ENCODE data around the gene BAIAP2. TPM values are rescaled to one million over a fixed set of nuclear protein-coding genes. Genes with fewer than 3 reads are reported as not detected.
A peak's percentile ranks its signal among the peaks of the same experiment; 100 is the strongest.

Gene BAIAP2
- total and polyA plus RNA-seq, 5 experiments from 2014 or later: 2.2 to 11.7 (median 6.9) TPM

DNA sequence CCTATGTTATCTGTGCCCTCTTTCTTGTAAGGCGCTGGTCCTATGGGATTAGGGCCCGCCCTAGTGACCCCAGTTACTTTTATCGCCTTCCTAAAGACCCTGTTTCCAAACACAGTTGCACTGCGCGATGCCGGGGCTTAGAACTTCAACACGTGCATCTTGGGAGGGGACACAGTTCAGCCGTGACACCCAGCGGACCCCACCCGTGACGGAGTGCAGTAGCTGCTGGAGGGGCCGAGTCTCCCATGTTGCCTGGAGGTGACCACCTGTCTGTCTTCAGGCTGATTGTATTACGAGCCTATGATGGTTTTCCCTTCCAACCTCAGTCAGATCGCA is 9.4 kb downstream of the BAIAP2 start:
- peaks cover 7 to 18% (median 10%) of the 10 kb centered on the region in 4 donors for H3K4me1 Mint-ChIP-seq
- H3K27ac Mint-ChIP-seq: no peak overlapping the region
- no peaks in the 10 kb centered on the region for H3K9me3 Mint-ChIP-seq
- no peak overlapping the region for H3K4me3 Mint-ChIP-seq
- H3K36me3 Mint-ChIP-seq: no peaks in the 10 kb centered on the region
- POLR2A ChIA-PET: interaction anchor here (0.6 to 1.2 kb wide), 2 partner anchors 9 to 86 kb away, joined by 3 to 4 read pairs; partner anchors contain the start of gene BAIAP2
- DNase-seq (no peak), ATAC-seq (no peak)
- no peaks in the 10 kb centered on the region for H3K27me3 Mint-ChIP-seq

DNA sequence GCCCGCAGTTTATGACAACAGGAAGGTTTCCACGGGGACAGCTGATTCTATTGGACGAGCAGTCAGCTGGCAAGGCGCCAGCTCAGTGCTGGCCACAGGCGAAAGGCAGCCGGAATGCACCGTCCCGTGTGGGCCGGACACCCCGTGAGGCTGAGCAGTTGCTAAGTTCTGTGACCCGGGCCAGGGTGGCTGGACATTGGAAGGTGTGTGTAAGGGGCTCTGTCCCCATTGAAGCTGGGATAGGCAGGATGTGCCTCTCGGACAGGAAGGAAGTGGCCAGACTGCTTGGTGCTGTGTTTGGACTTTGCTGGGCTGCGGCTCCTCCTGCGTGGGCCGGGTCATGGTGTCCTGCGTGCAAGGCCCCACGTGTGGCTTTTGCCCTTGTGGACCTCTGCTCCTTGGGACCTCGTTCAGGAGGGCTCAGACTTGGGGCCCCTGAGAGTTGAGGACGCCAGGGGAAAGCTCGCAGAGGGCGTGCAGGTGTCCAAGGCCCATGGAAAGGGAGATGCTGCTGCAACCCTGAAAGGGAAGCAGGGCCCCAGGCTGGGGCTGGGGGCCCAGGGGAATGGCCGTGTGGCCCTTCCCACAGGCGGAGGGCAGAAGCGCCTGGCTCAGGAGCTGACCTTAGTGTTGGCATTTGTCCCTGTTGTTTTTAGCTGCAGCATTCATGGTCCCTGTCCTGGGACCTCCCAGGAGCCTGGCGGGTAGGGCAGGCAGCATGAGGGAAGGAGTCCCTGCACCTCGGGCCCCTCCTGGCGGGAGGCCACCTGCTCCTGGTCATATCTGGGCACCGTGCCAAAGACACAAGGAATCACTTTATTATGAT is 10.0 kb downstream of the BAIAP2 start:
- no peak for ATAC-seq
- H3K27me3 Mint-ChIP-seq: no peaks in the 10 kb centered on the region
- DNase-seq: no peak
- peaks cover 10 to 22% (median 13%) of the 10 kb centered on the region in 4 donors for H3K4me1 Mint-ChIP-seq
- H3K9me3 Mint-ChIP-seq: no peaks in the 10 kb centered on the region
- POLR2A ChIA-PET: interaction anchor here (0.6 to 1.2 kb wide), 2 partner anchors 9 to 87 kb away, joined by 3 to 4 read pairs; partner anchors contain the start of gene BAIAP2
- no peak overlapping the region for H3K27ac Mint-ChIP-seq
- no peaks in the 10 kb centered on the region for H3K36me3 Mint-ChIP-seq
- H3K4me3 Mint-ChIP-seq: no peak overlapping the region

GRCh38 chr17:81045590-81046095 is 10.7 kb downstream of the BAIAP2 start:
- peaks cover 11 to 22% (median 13%) of the 10 kb centered on the region in 4 donors for H3K4me1 Mint-ChIP-seq

GRCh38 chr17:81046132-81046769 is 11.3 kb downstream of the BAIAP2 start:
- DNase-seq (no peak), ATAC-seq (no peak)
- no peak overlapping the region for H3K27ac Mint-ChIP-seq
- H3K4me3 Mint-ChIP-seq: no peak overlapping the region
- POLR2A ChIA-PET: interaction anchor here (0.6 kb wide), 1 partner anchor 9 kb away, joined by 3 read pairs; no protein-coding TSS in a partner anchor
- no peaks in the 10 kb centered on the region for H3K9me3 Mint-ChIP-seq
- H3K4me1 Mint-ChIP-seq: peaks cover 13 to 21% (median 15%) of the 10 kb centered on the region in 4 donors
- no peaks in the 10 kb centered on the region for H3K27me3 Mint-ChIP-seq
- no peaks in the 10 kb centered on the region for H3K36me3 Mint-ChIP-seq

More at GRCh38 chr17:81045590-81046095, 10.7 kb downstream of the BAIAP2 start:
- Mint-ChIP-seq H3K27me3 (no peaks in the 10 kb centered on the region), H3K27ac (no peak overlapping the region), H3K4me3 (no peak overlapping the region), H3K9me3 (no peaks in the 10 kb centered on the region), H3K36me3 (no peaks in the 10 kb centered on the region)
- DNase-seq: no peak
- POLR2A ChIA-PET: interaction anchor here (0.6 to 1.2 kb wide), 2 partner anchors 8 to 10 kb away, joined by 3 to 4 read pairs; partner anchors contain the start of gene BAIAP2
- no peak for ATAC-seq

GRCh38 chr17:81046770-81047359 is 11.9 kb downstream of the BAIAP2 start:
- POLR2A ChIA-PET: no interaction called here
- H3K4me3 Mint-ChIP-seq: no peak overlapping the region
- H3K27ac Mint-ChIP-seq: no peak overlapping the region
- no peak for DNase-seq
- ATAC-seq: no peak
- peaks cover 13 to 19% (median 15%) of the 10 kb centered on the region in 4 donors for H3K4me1 Mint-ChIP-seq
- no peaks in the 10 kb centered on the region for H3K36me3 Mint-ChIP-seq
- H3K27me3 Mint-ChIP-seq: no peaks in the 10 kb centered on the region
- H3K9me3 Mint-ChIP-seq: no peaks in the 10 kb centered on the region

DNA sequence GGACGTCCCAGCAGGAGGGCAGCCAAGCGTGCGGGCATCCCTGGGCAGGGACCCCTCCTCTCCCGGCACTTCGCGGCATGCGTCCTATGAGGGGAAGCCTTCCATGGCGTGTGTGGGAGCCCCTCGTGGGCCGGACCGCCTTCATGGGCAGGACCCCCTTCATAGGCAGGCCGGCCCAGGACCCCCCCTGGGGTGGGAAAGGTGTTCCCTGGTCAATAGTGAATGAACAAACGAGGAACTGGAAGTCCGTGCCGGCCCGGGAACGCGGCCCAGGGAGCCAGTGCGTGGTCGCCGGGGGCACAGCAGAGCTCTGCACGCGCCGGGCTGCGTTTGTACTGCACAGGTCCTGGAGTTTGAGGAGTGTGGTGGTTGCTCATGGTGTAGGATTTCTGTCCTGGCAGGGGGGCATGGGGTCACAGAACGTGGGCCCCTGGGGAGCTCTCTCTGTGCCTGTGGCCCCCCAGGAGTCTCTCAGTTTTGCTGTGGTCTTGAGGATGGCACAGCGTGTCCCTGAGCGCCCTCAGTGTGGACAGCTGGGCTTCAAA is 13.9 kb downstream of the BAIAP2 start:
- Mint-ChIP-seq H3K4me3 (peak overlapping the region in 7 of 10 donors; percentile 40 to 85 (median 72)), H3K4me1 (peaks cover 12 to 19% (median 15%) of the 10 kb centered on the region in 4 donors), H3K27me3 (no peaks in the 10 kb centered on the region), H3K36me3 (no peaks in the 10 kb centered on the region), H3K27ac (peak overlapping the region in 3 of 10 donors; percentile 79 to 85 (median 82)), H3K9me3 (no peaks in the 10 kb centered on the region)
- ATAC-seq (no peak), DNase-seq (no peak)
- POLR2A ChIA-PET: no interaction called here

DNA sequence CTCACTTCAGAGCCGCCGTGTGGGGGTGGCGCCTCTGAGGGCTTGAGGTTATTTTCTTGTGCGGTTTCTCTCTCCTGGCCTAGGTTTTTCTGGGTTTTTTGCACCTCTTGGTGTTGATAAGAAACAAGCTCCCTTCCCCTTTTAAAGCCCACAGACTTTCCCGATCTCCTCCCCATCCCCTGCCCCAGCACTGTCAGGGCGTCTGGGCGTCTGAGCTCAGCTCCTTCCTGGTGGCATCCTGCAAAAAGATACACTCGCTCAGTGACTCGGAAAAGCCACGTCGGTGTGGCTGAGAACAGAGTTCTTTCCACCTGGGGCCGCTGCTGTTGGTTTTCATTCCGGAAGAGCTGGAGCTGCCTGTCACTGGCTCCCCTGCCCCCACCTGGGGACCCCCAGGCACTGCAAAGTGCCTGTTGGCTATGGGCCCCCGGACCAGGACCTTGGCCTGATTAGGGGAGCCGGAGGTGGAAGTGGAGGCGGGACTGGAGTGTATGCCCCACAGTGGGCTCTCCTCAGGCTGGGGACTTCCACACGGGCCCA is 14.5 kb downstream of the BAIAP2 start:
- POLR2A ChIA-PET: no interaction called here
- Mint-ChIP-seq H3K4me3 (peak overlapping the region; percentile 40 to 85 (median 72)), H3K36me3 (no peaks in the 10 kb centered on the region), H3K27me3 (no peaks in the 10 kb centered on the region), H3K9me3 (no peaks in the 10 kb centered on the region), H3K4me1 (peaks cover 12 to 18% (median 15%) of the 10 kb centered on the region in 4 donors), H3K27ac (peak overlapping the region in 8 of 10 donors; percentile 57 to 85 (median 76))
- peak; percentile 57 for ATAC-seq
- peak in 1 of 10 donors; percentile 15 for DNase-seq

DNA sequence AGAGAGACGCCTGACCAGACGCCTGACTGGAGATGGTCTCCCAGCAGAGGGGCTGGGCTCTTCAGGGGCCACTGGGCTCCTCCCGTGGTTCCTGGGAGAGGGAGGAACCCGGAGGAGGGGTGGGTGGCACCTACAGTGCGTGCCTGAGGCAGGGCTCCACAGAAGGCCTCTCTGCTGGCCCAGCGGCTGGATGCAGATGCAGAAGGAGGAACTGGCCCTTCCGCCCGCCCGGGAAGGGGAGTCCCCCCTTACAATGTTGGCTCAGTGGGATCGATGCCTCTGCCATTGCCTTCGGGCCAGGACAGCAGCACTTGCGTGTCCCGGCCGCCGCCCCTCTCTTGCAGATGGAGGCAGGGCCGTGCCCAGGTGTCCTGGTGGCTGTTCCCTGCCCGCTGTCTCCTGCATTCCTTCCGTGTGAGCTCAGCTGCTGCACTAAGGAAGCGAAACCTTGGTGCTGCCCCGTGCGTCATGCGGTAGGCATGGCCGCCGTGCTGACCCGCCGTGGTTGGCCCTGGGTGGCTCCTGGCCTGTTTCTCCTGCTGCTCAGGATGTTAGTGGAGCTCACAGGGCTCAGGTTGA is 15.1 kb downstream of the BAIAP2 start:
- POLR2A ChIA-PET: no interaction called here
- DNase-seq: no peak

DNA sequence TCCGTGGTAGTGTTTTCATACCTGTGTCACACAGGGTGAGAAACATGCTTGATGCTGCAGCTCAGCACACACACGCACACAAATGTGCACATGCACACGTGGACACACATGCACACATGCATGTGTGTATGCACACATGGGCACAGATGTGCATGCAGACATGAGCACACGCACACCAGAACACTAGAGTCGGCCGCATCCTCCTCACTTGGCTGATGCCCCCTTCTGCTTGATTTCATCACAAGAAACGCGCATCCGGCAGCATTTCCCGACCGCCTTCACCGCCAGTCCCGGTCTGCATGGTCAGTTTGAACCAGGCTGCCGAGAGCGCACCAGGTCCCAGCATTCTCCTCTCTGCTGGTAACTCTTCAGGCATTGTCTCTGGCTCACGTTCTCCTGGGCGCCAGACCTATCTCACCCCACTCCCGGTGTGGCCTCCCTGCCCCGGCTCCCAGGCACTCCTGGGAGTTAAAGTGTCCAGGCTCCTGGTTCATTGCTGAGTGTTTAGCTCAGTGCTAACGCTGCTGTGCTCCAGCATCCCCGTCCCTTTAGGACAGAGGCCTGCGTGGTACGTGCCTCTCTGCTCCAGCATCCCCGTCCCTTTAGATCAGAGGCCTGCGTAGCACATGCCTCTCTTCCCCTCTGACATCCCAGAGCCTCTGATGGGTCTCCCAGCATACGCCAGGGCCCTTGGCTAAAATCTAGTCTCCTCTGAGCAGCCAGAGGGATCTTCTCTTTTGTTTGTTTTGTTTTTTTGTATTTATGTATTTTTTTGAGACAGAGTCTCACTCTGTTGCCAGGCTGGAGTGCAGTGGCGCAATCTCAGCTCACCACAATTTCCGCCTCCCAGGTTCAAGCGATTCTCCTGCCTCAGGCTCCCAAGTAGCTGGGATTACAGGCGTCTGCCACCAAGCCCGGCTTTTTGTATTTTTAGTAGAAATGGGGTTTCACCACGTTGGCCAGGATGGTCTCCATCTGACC is 16.0 kb downstream of the BAIAP2 start:
- no peak for ATAC-seq

More for the DNA sequence above, 15.1 kb downstream of the BAIAP2 start:
- peak overlapping the region in 1 of 10 donors; percentile 72 for H3K4me3 Mint-ChIP-seq
- no peak for ATAC-seq
- no peaks in the 10 kb centered on the region for H3K36me3 Mint-ChIP-seq
- H3K4me1 Mint-ChIP-seq: peaks cover 9 to 17% (median 15%) of the 10 kb centered on the region in 4 donors
- H3K27me3 Mint-ChIP-seq: no peaks in the 10 kb centered on the region
- H3K9me3 Mint-ChIP-seq: no peaks in the 10 kb centered on the region
- H3K27ac Mint-ChIP-seq: no peak overlapping the region

GRCh38 chr17:81052199-81052997 is 17.4 kb downstream of the BAIAP2 start:
- ATAC-seq (no peak), DNase-seq (no peak)
- H3K9me3 Mint-ChIP-seq: no peaks in the 10 kb centered on the region
- no peaks in the 10 kb centered on the region for H3K27me3 Mint-ChIP-seq
- POLR2A ChIA-PET: no interaction called here
- H3K4me1 Mint-ChIP-seq: peaks cover 8 to 17% (median 14%) of the 10 kb centered on the region in 4 donors
- peak overlapping the region in 1 of 10 donors; percentile 35 for H3K27ac Mint-ChIP-seq
- H3K4me3 Mint-ChIP-seq: no peak overlapping the region
- H3K36me3 Mint-ChIP-seq: no peaks in the 10 kb centered on the region

More for the DNA sequence above, 16.0 kb downstream of the BAIAP2 start:
- no peaks in the 10 kb centered on the region for H3K9me3 Mint-ChIP-seq
- peaks cover 9 to 17% (median 15%) of the 10 kb centered on the region in 4 donors for H3K4me1 Mint-ChIP-seq
- no peaks in the 10 kb centered on the region for H3K27me3 Mint-ChIP-seq
- H3K36me3 Mint-ChIP-seq: no peaks in the 10 kb centered on the region
- POLR2A ChIA-PET: no interaction called here
- peak overlapping the region in 1 of 10 donors; percentile 23 for H3K4me3 Mint-ChIP-seq
- no peak for DNase-seq
- peak overlapping the region in 1 of 10 donors; percentile 62 for H3K27ac Mint-ChIP-seq

Measured in naive thymus-derived CD8-positive, alpha-beta T cell (primary cell).